ENCODE results near the gene TRIM32.

Gene TRIM32

DNA sequence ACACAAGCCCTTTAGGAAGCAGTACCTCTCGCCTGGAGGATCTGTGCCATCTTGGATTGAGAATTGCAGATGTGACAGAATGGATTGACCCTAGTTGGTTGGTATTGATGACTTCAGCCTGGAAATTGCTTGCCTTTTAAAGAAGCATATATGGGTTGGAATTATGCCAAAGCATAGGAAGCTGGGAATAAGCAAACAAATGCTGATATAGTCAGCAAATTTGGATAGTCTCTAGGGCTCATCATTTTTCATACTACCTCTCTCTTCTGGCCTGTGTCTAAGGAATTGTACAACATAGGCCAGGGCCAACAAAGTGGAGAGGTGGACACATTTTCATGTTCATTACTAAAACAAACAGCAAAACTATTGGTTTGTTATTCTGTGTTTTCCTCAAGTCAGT is 13.2 kb downstream of the TRIM32 start:
- DNase-seq: no peak
- H3K36me3 ChIP-seq: peaks cover 58% of the 10 kb centered on the region

GRCh38 chr9:116700882-116701865 is 14.1 kb downstream of the TRIM32 start:
- TF ChIP-seq, protein P1, sequence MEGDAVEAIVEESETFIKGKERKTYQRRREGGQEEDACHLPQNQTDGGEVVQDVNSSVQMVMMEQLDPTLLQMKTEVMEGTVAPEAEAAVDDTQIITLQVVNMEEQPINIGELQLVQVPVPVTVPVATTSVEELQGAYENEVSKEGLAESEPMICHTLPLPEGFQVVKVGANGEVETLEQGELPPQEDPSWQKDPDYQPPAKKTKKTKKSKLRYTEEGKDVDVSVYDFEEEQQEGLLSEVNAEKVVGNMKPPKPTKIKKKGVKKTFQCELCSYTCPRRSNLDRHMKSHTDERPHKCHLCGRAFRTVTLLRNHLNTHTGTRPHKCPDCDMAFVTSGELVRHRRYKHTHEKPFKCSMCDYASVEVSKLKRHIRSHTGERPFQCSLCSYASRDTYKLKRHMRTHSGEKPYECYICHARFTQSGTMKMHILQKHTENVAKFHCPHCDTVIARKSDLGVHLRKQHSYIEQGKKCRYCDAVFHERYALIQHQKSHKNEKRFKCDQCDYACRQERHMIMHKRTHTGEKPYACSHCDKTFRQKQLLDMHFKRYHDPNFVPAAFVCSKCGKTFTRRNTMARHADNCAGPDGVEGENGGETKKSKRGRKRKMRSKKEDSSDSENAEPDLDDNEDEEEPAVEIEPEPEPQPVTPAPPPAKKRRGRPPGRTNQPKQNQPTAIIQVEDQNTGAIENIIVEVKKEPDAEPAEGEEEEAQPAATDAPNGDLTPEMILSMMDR (IDR thresholded peaks at IDR 0.05; ENCODE audit: low read depth, low read length): no peak
- no peak for DNase-seq
- peaks cover 54% of the 10 kb centered on the region for H3K36me3 ChIP-seq

More for the DNA sequence above, 13.2 kb downstream of the TRIM32 start:
- H3K9me3 ChIP-seq: no peaks in the 10 kb centered on the region
- no peak overlapping the region for H3K4me3 ChIP-seq (ENCODE audit: low read depth, low read length)
- TF ChIP-seq, protein P1 (IDR thresholded peaks at IDR 0.05; ENCODE audit: low read depth, low read length): no peak
- no peaks in the 10 kb centered on the region for H3K4me1 ChIP-seq
- H3K27me3 ChIP-seq: no peaks in the 10 kb centered on the region

GRCh38 chr9:116701940-116702642 is 15.0 kb downstream of the TRIM32 start:
- H3K36me3 ChIP-seq: peaks cover 52% of the 10 kb centered on the region
- H3K4me3 ChIP-seq (ENCODE audit: low read depth, low read length): no peak overlapping the region
- TF ChIP-seq, protein P1 (IDR thresholded peaks at IDR 0.05; ENCODE audit: low read depth, low read length): no peak
- no peak for DNase-seq
- H3K4me1 ChIP-seq: no peaks in the 10 kb centered on the region
- H3K27me3 ChIP-seq: no peaks in the 10 kb centered on the region
- H3K9me3 ChIP-seq: no peaks in the 10 kb centered on the region

More at GRCh38 chr9:116700882-116701865, 14.1 kb downstream of the TRIM32 start:
- no peaks in the 10 kb centered on the region for H3K27me3 ChIP-seq
- no peak overlapping the region for H3K4me3 ChIP-seq (ENCODE audit: low read depth, low read length)
- no peaks in the 10 kb centered on the region for H3K9me3 ChIP-seq
- no peaks in the 10 kb centered on the region for H3K4me1 ChIP-seq

- no peak for DNase-seq
- no peaks in the 10 kb centered on the region for H3K27me3 ChIP-seq
- TF ChIP-seq, protein P1 (IDR thresholded peaks at IDR 0.05; ENCODE audit: low read depth, low read length): no peak
- H3K4me1 ChIP-seq: no peaks in the 10 kb centered on the region
- H3K4me3 ChIP-seq (ENCODE audit: low read depth, low read length): no peak overlapping the region
- H3K9me3 ChIP-seq: no peaks in the 10 kb centered on the region
- peaks cover 37% of the 10 kb centered on the region for H3K36me3 ChIP-seq
These were observed 16.5 kb downstream of the TRIM32 start for GRCh38 chr9:116703634-116704033.

DNA sequence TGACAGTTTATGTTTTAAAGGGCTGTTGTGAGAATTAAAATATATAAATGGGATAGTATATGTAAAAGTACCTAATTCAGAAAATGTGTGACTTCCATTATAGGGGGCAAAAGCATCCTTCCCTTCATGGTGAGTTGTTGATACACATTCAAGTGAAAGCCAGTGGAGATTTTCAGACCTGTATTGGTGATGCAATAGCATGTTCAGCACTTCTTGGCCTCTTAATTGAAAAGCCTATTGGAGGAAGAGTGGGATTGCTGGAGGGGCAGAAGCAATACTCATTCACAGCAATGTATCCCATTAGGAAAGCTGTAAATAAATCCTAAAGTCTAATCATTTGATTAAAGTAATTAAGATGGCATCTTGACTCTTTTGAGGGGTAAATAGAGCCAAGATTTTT is 17.4 kb downstream of the TRIM32 start:
- Histone ChIP-seq H3K36me3 (peaks cover 29% of the 10 kb centered on the region), H3K4me1 (no peaks in the 10 kb centered on the region), H3K27me3 (no peaks in the 10 kb centered on the region), H3K9me3 (no peaks in the 10 kb centered on the region), H3K4me3 (ENCODE audit: low read depth, low read length) (no peak overlapping the region)
- TF ChIP-seq, protein P1 (IDR thresholded peaks at IDR 0.05; ENCODE audit: low read depth, low read length): no peak
- DNase-seq: no peak

All from BE2C (cell line).